PFSK-1 (cell line): ENCODE measurements around the gene SLC6A17.

Experiments used
- FOXP2 ChIP-seq: optimal IDR thresholded peaks from 2 replicates; pipeline ENCODE3; 2011; ENCODE audit warnings: borderline replicate concordance, control low read depth, inconsistent platforms; ENCODE audit not compliant: insufficient read depth; ENCODE audit errors: extremely low read length, extremely low read depth
- POLR2AphosphoS5 ChIP-seq: IDR thresholded peaks from 2 replicates; pipeline ENCODE4 v1.6.1; 2012; ENCODE audit warnings: low read depth, mild to moderate bottlenecking, control low read depth, low read length, moderate library complexity
- REST ChIP-seq, 2 experiments: IDR thresholded peaks; 2 replicates each; pipeline versions ENCODE4 v1.6.1 to v1.8.0; 2011 to 2012; ENCODE audit warnings: low read depth in 2 of 2, low read length in 2 of 2, control low read depth in 1 of 2, inconsistent platforms in 1 of 2, mild to moderate bottlenecking in 1 of 2, moderate library complexity in 1 of 2; ENCODE audit not compliant: insufficient read depth in 1 of 2
- SIN3A ChIP-seq: IDR thresholded peaks from 2 replicates; pipeline ENCODE4 v1.6.1; 2012; ENCODE audit warnings: mild to moderate bottlenecking, low read length, moderate library complexity, borderline replicate concordance; ENCODE audit not compliant: insufficient read depth
- TAF1 ChIP-seq: IDR thresholded peaks from 2 replicates; pipeline ENCODE4 v1.6.1; 2012; ENCODE audit warnings: low read length, control low read depth, borderline replicate concordance; ENCODE audit not compliant: insufficient read depth

Gene SLC6A17

GRCh38 chr1:110239441-110240430, 89.4 kb downstream of the SLC6A17 start:
- TF ChIP-seq POLR2AphosphoS5 (no peak), SIN3A (no peak), FOXP2 (no peak), TAF1 (no peak), REST (IDR thresholded peaks at IDR 0.05; ENCODE audit: insufficient read depth in 1 of 2, low read depth in 2 of 2, low read length in 2 of 2) (no peak)

GRCh38 chr1:110240476-110241210, 90.3 kb downstream of the SLC6A17 start:
- no peak for TF ChIP-seq TAF1
- TF ChIP-seq REST (IDR thresholded peaks at IDR 0.05; ENCODE audit: insufficient read depth in 1 of 2, low read depth in 2 of 2, low read length in 2 of 2) = no peak
- no peak for TF ChIP-seq SIN3A
- no peak for TF ChIP-seq POLR2AphosphoS5
- no peak for TF ChIP-seq FOXP2

GRCh38 chr1:110241516-110241915, 91.2 kb downstream of the SLC6A17 start:
- TF ChIP-seq TAF1 (no peak), POLR2AphosphoS5 (no peak), FOXP2 (no peak), SIN3A (no peak), REST (IDR thresholded peaks at IDR 0.05; ENCODE audit: insufficient read depth in 1 of 2, low read depth in 2 of 2, low read length in 2 of 2) (no peak)

GRCh38 chr1:110242062-110242461, 91.8 kb downstream of the SLC6A17 start:
- TF ChIP-seq POLR2AphosphoS5 (no peak), FOXP2 (no peak), REST (IDR thresholded peaks at IDR 0.05; ENCODE audit: insufficient read depth in 1 of 2, low read depth in 2 of 2, low read length in 2 of 2) (no peak), TAF1 (no peak), SIN3A (no peak)
